Stimulated activated CD4-positive, alpha-beta T cell treated with anti-CD3 and anti-CD28 coated beads, Interleukin-12 subunit alpha, Interleukin-12 subunit beta, amount 100 ng/mL, for 48 hours (primary cell): ENCODE data around the gene FOXO1.

Experiments used
- DNase-seq, 3 donors: peaks; one replicate each; pipeline ENCODE4 v3.0.0-alpha.2; 2020; ENCODE audit warnings: low read depth in 2 of 3, low spot score in 1 of 3

The FOXO1 gene

DNA sequence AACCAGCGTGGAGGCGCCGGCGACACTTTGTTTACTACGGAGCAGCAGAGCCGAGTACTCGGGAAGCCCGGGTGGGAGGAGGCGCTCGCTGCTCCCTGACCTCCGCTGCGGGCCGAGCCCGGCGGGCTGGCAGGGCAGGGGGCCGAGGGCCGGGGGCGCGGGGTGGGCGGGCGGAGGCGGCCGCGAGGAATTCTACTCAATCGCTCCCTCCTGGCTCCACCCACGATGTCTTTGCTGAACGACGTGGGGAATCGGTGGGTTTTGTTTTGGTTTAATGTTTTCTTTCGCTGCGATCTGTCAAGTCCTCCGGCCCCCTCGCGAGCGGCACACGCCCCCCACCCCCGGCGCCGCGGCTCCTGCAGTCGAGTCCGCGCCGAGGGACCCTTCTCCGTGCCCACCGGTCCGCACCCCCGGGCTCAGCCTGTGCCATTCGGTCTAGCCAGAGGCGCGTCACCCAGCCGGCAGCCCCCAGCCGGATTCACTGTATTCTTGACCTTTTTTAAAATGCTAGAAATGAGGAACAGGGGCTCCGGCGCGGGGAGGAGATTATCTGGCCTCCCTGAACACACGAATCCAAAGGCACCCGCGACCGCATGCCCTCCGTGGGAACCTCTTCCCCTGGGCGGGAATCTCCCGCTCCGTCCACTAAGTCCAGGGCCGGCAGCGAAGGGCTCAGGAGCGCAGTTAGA, 636 bp upstream of the FOXO1 start:
- no peak for DNase-seq

DNA sequence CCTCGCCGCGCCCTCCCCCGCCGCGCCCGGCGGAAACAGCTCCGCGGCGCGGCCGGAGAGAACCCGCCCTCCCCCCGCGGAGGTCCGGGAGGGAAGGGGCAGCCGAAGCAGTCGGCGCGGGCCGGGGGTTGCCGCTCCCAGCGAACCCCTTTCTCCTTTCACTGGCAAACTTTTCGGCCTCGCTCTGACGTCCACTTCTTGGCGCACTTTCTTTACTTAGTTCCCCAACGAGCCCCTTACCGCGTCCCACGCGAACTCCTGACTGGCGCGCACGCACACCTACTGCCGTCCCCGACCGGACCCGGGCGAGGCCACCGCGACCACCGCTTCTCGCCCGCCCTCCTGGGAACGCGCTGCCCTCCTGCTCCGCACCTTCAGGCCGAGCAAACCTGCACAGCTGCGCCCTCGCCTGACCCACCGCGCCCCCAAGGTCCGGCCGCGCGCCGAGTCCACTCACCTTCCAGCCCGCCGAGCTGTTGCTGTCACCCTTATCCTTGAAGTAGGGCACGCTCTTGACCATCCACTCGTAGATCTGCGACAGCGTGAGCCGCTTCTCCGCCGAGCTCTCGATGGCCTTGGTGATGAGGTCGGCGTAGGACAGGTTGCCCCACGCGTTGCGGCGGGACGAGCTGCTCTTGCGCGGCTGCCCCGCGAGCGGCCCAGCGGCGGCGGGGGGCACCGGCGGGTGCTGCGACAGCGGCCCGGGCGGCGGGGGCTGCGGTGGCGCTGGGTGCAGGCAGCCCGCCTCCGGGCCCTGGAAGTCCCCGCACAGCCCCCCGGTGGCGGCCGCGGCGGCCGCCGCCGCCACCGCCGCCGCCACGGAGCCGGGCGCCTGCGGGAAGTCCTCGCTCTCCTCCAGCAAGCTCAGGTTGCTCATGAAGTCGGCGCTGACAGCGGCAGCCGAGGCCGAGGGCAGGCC, 1.1 kb downstream of the FOXO1 start:
- no peak for DNase-seq

DNA sequence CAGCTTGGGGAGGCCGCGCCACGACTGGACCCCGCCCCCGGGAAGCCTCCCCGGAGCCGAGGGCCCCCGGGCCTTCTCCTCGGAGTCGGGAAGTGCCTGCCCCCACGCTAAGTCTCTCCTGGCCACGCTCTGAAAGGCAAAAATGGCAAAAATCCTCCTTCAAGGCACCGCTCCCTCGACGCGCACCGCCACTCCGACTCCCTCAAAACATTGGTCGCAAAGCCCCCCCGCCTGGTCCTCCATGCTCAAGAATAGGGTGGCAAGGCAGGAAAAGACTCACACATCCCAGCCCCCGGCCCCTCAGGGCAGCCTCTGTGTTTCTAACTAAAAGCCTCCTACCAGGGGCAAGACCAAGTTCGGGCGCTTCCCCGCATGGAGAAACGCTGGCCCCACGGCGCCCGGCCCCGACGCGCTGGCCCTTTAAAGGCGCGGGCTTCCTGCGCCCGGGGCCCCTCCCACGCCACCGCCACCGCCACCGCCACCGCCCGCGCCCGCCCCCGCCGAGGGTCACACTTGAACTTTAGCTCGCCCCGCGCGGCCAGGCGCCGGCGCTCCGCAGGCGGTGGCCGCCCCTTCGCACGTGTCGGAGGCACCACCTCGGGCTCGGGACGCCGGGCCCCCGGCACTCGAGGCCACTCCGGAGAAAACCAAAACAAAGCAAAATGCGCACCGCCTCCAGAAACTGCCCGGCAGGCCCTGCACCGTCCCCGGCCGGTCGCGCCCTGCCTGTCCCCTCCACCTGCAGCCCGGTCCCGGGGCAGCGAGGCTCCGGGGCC, 1.9 kb downstream of the FOXO1 start:
- DNase-seq, result peak in 2 of 3 donors; percentile 28 to 68

GRCh38 chr13:40664100-40664349, 2.4 kb downstream of the FOXO1 start:
- peak in 1 of 3 donors; percentile 64 for DNase-seq

GRCh38 chr13:40662866-40663265, 3.6 kb downstream of the FOXO1 start:
- no peak for DNase-seq

DNA sequence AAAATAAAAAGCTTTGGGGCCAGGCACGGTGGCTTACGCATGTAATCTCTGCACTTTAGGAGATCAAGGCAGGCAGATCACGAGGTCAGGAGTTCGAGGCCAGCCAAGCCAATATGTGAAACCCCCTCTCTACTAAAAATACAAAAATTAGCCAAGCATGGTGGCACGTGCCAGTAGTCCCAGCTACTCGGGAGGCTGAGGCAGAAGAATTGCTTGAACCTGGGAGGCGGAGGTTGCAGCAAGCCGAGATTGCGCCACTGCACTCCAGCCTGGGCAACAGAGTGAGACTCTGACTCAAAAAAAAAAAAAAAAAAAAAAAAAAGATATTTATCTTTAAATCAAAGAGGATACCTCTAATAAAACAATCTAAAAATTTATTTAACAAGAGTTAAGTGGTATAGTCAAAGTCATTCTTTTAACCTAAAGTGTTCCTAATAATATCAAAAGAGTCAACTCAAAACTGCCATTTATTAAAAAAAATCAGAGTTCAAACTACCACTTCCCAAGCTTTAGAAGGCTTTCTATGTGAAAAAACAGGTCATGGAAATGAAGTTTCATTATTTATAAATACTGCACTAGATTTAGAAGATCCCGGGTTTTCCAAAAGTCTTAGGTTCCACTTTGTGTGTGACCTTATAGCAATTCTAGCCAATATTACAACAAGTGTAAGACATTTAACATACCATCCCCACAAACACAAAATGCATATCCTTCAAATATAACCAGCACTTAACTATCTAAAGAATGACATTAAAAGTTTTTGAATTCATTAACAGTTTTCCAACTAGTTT, 4.4 kb downstream of the FOXO1 start:
- no peak for DNase-seq

DNA sequence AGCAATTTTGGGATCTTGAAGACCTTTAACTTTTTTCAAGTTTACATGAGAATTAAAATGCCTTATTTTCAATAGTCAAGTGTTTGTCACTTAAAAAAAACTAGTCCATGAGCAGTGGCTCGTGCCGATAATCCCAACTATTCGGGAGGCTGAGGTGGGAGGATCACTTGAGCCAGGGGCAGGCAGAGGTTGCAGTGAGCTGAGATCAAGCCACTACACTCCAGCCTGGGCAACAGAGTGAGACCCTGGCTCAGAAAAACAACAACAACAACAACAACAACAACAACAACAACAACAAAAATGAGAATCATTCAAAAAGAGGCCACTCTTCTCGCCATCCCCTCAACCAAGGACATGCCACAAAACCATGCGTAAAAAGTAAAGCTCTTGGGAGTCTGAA, 5.7 kb downstream of the FOXO1 start:
- no peak for DNase-seq

GRCh38 chr13:40660141-40660664, 6.2 kb downstream of the FOXO1 start:
- no peak for DNase-seq

- DNase-seq, result no peak
Observed at GRCh38 chr13:40657951-40658350, 8.5 kb downstream of the FOXO1 start.

- DNase-seq, result no peak
Observed at GRCh38 chr13:40657307-40657706, 9.1 kb downstream of the FOXO1 start.

GRCh38 chr13:40656358-40656757, 10.1 kb downstream of the FOXO1 start:
- DNase-seq, result no peak

DNA sequence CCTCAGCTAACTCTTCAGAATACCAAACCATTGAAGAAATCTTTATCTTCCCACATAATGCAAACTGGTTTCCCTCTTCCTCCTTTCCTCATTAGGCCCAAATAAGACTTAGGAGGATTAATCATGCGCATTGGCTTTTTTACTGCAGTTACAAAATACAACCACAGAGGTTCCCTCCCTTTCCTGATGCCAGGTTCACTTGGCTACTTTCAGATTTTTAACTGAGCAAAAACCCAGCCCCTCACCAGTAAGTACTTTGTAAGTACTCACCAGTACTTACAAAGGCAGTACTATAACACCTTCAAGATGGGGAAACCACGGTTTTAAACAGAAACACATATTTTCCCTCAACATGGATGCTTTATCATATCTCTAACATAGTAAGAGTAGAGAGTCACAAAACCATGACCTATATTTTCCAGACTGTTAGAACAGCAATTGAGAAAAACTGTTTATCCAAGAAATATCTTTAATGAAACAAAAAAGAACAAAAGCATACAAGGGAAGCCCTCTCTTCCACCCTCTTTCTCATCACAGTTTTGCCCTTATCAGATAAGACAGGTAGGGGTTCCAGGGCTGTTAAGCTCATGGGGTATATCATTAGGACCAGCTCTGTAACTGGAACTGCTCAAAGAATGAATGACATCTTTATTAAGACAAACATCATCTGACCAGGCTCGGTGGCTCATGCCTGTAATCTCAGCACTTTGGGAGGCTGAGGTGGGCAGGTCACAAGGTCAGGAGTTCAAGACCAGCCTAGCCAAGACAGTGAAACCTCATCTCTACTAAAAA, 12.7 kb downstream of the FOXO1 start:
- no peak for DNase-seq

DNA sequence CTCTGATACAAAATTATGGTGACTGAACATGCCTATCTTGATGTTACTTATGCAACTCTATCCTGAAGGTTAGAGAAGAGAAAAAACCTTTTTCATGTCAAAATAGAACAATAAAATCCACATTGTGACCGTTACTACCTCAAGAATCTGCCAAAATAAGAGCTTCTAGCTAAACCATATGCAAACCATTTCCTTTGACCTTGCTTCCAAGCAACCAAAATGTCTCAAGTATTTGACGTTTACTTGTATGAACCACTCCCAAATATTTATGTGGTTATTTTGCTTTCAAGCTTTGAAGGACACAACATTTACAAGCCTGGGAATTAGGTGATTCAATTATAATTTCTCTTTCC, 13.9 kb downstream of the FOXO1 start:
- DNase-seq, result no peak

- no peak for DNase-seq
Observed at GRCh38 chr13:40651866-40652587, 14.4 kb downstream of the FOXO1 start.

GRCh38 chr13:40648841-40649240, 17.6 kb downstream of the FOXO1 start:
- DNase-seq, result no peak

DNA sequence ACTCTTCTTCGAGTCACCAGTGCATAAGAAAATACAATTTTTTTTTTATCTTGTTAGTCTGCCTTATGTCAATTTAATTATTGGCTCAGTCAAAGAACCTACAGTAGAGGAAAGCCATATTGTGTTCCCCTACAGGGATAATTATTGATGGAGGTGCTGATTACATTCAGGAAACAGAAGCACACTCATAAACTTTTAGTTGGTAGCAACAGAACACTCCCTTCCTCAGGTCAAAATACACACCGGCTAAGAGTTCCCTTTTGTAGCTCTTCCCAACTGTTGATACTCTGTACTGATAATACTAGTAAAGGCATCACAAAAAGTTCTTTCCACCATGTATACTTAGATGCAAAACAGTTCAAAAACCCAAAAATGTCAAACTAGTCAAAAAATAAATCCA, 18.4 kb downstream of the FOXO1 start:
- no peak for DNase-seq

DNA sequence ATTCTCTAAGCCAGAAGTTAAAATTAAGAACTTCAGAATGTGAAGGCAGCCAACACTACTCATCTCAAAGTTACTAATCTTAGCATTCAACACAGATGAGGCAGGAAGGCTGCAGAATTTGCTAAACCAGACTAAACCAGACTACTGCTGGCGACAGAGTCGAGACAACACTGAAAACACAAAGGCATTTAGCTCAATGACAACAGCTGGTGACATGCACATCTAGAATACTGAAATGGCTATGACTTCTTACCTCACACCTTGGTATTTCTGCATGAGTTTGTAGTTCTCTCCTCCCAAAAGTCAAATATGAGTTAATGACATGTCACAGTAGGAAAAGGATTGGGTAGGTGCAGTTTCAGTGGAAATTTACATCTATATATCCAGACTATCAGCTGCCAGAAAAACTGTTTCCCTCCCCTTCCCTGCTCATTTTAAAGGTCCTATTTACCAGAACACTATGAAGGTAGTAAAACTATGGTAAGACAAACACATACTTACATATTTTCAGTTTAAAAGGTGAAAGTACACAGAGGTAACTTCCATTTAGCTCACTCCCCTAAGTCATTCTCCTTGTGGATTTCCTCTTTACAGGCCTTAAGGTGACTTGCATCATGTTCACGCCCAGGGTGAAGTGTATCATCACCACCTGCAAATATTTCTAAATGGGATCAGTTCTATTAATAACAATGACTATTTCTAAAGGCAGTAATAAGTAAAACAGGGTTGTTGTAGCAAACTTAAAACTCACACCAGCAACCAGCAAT, 21.4 kb downstream of the FOXO1 start:
- no peak for DNase-seq

DNA sequence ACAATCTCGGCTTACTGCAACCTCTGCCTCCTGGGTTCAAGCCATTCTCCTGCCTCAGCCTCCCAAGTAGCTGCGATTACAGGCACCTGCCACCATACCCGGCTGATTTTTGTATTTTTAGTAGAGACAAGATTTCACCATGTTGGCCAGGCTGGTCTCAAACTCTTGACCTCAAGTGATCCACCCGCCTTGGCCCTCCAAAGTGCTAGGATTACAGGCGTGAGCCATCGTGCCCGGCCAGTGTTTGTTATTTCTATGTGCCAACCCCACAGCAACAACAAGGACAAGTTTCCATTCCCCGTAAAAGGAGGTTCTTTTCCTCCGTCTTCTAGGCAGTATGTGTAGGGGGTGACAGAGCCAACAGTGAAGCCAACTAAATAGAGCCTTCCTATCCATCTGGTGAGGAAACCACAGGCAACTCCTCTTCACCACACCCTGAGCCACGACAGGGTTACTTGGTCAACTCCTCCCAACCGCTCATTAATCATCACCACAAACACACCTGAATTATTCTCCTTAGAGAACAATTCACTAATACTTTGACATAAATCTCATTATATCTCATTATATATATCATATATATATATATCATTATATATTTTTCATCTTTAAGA, 25.5 kb downstream of the FOXO1 start:
- no peak for DNase-seq
